Endothelial cell (in vitro differentiated cells): Measurements from ENCODE around the gene TLR5. TPM values are rescaled to one million over a fixed set of nuclear protein-coding genes. Genes with fewer than 3 reads are reported as not detected.

Experiments used
- DNase-seq: peaks from one replicate; pipeline ENCODE4 v3.0.0; 2021; ENCODE audit warnings: low spot score
- H3K27ac Mint-ChIP-seq: one replicate; pipeline ENCODE4 v1.8.0; 2021; ENCODE audit warnings: mixed read lengths, inconsistent platforms; ENCODE audit not compliant: unreplicated experiment
- H3K27me3 Mint-ChIP-seq: one replicate; pipeline ENCODE4 v1.8.0; 2021; ENCODE audit warnings: mild to moderate bottlenecking, moderate library complexity, mixed read lengths, inconsistent platforms; ENCODE audit not compliant: unreplicated experiment
- H3K36me3 Mint-ChIP-seq: one replicate; pipeline ENCODE4 v1.8.0; 2021; ENCODE audit warnings: mild to moderate bottlenecking, low read depth, mixed read lengths, inconsistent platforms; ENCODE audit not compliant: unreplicated experiment
- H3K4me1 Mint-ChIP-seq: one replicate; pipeline ENCODE4 v1.8.0; 2021; ENCODE audit warnings: mild to moderate bottlenecking, mixed read lengths, inconsistent platforms; ENCODE audit not compliant: unreplicated experiment
- H3K4me3 Mint-ChIP-seq: one replicate; pipeline ENCODE4 v1.8.0; 2021; ENCODE audit warnings: mild to moderate bottlenecking, mixed read lengths, inconsistent platforms; ENCODE audit not compliant: unreplicated experiment
- H3K9me3 Mint-ChIP-seq: one replicate; pipeline ENCODE4 v1.8.0; 2021; ENCODE audit warnings: mixed read lengths, inconsistent platforms; ENCODE audit not compliant: unreplicated experiment
- CTCF ChIP-seq: fragments of 200-600 bp; sonication (generic); IDR thresholded peaks from one replicate; pipeline ENCODE4 v1.5.0; 2021; ENCODE audit warnings: antibody characterized with exemption; ENCODE audit not compliant: unreplicated experiment
- total RNA-seq: library from RNA; stranded (reverse); fragmentation: NEBNext Ultra II Directional; extraction: Animal tissue kit (Norgen Biotek cat#: 25700); gene quantifications from one replicate; pipeline ENCODE4 v1.2.1, GENCODE V29; 2021; ENCODE audit not compliant: unreplicated experiment

Gene TLR5
- total RNA-seq, 1 donor from 2014 or later = 0.77 TPM

DNA sequence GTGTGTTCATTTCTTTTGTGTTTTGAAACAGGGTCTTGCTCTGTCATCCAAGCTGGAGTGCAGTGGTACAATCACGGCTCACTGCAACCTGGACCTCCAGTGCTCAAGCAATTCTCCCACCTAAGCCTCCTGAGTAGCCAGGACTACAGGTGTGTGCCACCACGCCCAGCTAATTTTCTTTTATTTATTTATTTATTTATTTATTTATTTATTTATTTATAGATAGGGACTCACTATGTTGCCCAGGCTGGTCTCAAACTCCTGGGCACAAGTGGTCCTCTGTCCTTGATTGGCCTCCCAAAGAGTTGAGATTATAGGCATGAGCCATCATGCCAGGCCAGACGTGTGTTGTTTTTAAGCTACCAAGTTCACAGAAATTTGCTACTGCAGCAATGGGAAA is 43.8 kb upstream of the TLR5 start:
- H3K9me3 Mint-ChIP-seq = no peaks in the 10 kb centered on the region
- H3K27ac Mint-ChIP-seq = no peak overlapping the region
- no peaks in the 10 kb centered on the region for H3K27me3 Mint-ChIP-seq
- TF ChIP-seq CTCF = no peak
- no peaks in the 10 kb centered on the region for H3K36me3 Mint-ChIP-seq
- no peak overlapping the region for H3K4me3 Mint-ChIP-seq
- DNase-seq = no peak
- no peaks in the 10 kb centered on the region for H3K4me1 Mint-ChIP-seq

DNA sequence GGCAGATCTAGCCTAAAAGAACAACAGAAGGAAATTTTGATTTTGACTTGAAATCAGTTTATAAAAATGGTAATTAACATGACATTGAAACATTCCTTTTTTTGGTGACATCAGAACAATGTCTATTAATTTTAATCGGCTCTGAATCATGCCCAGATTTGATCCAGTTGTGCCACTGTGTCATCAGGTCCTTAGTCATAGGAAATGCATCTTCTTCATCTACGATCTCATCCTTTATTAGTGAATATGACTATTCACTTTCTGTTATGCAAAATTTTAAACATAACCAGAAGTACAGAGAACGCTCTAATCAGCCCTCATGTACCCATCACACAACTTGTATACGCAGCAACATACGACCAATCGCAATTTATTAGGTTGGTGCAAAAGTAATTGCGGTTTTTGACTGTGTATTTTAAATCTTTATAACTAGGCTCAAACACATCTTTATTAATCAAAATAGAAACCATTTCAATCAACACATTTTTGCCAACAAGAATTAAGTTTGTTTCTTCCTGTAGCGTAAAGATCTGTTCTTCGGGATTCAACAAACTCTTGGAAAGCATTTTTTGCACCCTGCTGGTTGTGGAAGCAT is 40.3 kb upstream of the TLR5 start:
- H3K4me1 Mint-ChIP-seq = peaks cover 7% of the 10 kb centered on the region
- no peaks in the 10 kb centered on the region for H3K36me3 Mint-ChIP-seq
- no peak overlapping the region for H3K27ac Mint-ChIP-seq
- H3K9me3 Mint-ChIP-seq = no peaks in the 10 kb centered on the region
- no peak for TF ChIP-seq CTCF
- no peak for DNase-seq
- no peak overlapping the region for H3K4me3 Mint-ChIP-seq
- H3K27me3 Mint-ChIP-seq = no peaks in the 10 kb centered on the region

DNA sequence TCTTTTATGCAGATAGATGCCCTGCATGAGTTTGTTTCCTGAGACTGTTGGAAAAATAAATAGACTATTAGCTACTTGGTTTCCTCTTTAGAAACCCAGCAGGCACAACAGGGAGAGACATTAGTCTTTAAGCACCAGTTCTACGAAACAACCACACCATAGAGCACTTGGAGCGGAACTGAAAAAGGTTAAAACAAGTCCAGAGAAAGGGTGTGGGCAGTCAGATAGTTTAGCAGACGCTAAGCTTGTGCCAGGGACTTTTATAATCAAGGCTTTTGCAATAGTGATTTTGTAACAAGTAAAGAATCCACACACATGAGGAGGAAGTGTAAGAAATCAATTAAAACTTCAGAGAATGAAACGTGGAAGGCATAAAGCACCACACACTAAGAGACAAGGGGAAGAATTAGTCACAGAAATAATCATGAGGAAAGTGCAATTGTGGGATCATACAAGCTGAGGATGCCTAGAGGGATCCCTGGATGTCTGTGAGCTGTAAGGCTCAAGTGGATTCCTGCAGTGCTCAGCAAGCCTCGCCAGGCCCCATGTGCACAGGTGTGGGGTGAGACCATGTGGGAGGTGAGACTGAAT is 37.8 kb upstream of the TLR5 start:
- H3K27me3 Mint-ChIP-seq = no peaks in the 10 kb centered on the region
- no peaks in the 10 kb centered on the region for H3K9me3 Mint-ChIP-seq
- no peak for TF ChIP-seq CTCF
- no peak overlapping the region for H3K27ac Mint-ChIP-seq
- H3K4me1 Mint-ChIP-seq = peaks cover 8% of the 10 kb centered on the region
- no peak overlapping the region for H3K4me3 Mint-ChIP-seq
- no peak for DNase-seq
- no peaks in the 10 kb centered on the region for H3K36me3 Mint-ChIP-seq

- TF ChIP-seq CTCF = no peak
- Mint-ChIP-seq H3K9me3 (no peaks in the 10 kb centered on the region), H3K27ac (no peak overlapping the region), H3K4me3 (no peak overlapping the region), H3K4me1 (peaks cover 14% of the 10 kb centered on the region), H3K27me3 (no peaks in the 10 kb centered on the region), H3K36me3 (no peaks in the 10 kb centered on the region)
- DNase-seq = no peak
Observed at GRCh38 chr1:223179786-223180185, 36.7 kb upstream of the TLR5 start.

DNA sequence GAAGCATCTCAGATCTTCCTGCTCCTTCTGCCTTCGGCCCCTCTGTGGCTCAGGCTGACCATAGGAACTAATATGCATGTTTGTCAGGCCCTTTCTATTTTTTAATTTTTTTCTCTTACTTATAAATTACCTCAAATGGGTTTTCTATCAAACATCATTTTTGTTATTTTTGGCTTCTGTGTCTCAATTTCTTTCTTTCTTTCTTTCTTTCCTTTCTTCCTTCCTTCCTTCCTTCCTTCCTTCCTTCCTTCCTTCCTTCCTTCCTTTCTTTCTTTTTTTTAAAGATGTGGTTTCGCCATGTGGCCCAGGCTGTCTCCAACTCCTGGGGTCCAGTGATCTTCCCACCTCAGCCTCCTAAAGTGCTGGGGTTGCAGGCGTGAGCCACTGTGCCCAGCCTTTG is 36.2 kb upstream of the TLR5 start:
- H3K27me3 Mint-ChIP-seq = no peaks in the 10 kb centered on the region
- H3K36me3 Mint-ChIP-seq = no peaks in the 10 kb centered on the region
- no peaks in the 10 kb centered on the region for H3K9me3 Mint-ChIP-seq
- no peak overlapping the region for H3K4me3 Mint-ChIP-seq
- no peak for DNase-seq
- peaks cover 14% of the 10 kb centered on the region for H3K4me1 Mint-ChIP-seq
- H3K27ac Mint-ChIP-seq = no peak overlapping the region
- no peak for TF ChIP-seq CTCF
